HG03103 (cell line): Measurements from ENCODE around the gene SKOR1.
A peak's percentile ranks its signal among the peaks of the same experiment; 100 is the strongest.

ENCODE experiments used
- ATAC-seq: cut with Tn5 transposase; IDR thresholded peaks from one replicate; pipeline ENCODE4 v1.9.1; 2021; ENCODE audit warnings: low read depth; ENCODE audit not compliant: unreplicated experiment

The SKOR1 gene

DNA sequence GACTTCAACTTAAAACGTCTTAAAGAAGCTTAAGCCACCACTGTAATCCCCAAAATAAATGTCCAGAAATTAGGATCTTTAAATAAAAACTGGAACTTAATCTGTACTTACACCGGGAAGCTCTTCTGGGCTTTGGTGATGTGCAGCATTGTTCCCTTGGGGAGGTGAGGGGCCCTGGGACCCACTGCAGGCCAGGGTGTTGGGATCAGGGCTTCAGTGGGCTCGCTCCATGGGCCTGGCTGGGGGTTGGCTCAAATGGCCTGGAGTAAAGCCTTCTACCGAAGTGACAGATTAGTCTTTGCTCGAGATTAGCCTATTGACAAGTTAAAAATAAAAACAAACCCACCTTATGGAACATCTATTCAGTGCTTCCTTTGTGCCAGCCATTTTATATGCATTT is 20.7 kb downstream of the SKOR1 start:
- no peak for ATAC-seq

DNA sequence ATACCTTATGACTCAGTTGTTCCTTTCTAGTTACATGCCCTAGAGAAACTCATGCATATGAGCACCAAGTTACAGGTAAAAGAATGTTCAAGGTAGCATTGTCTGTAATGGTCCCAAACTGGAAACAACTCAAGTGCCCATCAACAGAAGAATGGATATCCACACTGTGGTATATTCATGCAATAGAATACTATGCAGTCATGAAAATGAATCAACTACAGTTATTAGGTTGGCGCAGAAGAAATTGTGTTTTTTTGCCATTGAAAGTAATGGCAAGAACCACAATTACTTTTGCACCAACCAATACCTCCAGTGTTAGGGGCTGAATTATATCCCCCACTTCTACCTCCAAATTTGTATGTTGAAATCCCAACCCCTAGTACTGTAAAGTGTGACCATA is 24.2 kb downstream of the SKOR1 start:
- ATAC-seq = no peak

DNA sequence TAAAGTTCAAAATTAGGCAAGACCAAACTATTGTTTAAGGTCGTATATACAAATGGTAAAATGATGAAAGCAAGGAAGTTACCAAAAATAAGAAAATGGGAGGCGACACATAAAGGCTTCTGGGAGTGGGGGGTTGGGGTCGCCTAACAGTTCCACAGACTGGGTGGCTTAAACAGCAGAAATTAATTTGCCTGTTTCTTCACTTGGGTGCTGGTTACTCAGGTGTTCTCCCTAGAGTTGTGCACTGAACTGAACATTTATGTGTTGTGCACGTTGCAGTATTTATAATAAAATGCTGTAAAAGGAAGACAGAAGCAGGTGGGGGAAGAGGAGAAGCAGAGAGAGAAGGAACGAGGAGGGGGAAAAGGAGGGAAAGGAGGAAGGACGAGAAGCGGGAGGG is 25.0 kb downstream of the SKOR1 start:
- no peak for ATAC-seq

DNA sequence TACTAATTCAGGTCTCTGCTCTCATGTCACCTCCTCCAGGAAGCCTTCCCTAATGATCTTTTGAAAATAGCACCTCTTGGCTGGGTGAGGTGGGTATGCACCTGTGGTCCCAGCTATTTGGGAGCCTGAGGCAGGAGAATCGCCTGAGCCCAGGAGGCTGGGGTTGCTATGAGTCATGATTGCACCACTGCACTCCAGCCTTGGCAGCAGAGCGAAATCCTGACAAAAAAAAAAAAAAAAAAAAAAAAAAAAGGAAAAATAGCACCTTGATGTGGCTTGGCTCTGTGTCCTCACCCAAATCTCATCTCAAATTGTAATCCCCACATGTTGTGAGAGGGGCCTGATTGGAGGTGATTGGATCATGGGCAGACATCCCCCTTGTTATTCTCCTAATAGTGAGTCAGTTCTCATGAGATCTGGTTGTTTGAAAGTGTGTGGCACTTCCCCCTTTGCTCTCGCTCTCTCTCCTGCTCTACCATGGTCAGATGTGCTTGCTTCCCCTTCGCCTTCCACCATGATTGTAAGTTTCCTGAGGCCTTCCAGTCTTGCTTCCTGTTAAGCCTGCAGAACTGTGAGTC is 25.8 kb downstream of the SKOR1 start:
- ATAC-seq = no peak

DNA sequence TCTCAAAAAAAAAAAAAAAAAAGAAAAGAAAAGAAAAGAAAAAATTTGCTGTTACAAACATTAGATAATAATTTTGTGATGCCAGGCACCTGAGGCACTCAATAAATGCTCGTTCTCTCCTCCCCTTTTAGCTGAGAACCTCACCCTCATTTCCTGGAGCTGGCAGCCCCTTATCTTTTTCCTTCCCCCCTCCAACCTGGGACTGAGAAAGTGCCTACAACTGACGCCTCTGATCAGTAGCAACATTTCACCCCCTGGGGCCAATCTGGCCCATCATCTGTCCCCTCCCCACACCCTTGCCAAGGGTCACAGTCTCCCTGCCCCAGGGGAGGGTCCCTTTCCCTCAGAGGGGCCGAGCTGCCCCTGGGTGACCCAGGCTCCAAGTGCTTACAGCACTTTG is 27.1 kb downstream of the SKOR1 start:
- ATAC-seq = no peak

DNA sequence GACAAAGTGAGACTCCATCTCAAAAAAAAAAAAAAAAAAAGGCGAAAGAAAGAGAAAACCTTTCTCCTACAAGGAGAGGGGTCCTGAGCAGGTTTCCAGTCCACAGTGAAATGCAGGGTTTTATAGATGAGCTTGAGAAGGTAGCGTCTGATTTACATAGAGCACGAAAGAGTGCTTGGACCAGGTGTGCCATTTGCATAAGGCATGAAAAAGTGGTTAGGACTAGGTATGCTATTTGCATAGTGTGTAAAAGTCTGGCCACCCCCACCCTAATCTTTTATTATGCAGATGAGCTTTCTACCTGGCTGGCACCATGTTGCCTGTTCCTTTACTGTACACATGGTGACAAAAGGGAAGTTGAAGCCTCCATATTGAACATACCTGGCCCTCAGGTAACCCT is 28.1 kb downstream of the SKOR1 start:
- no peak for ATAC-seq

DNA sequence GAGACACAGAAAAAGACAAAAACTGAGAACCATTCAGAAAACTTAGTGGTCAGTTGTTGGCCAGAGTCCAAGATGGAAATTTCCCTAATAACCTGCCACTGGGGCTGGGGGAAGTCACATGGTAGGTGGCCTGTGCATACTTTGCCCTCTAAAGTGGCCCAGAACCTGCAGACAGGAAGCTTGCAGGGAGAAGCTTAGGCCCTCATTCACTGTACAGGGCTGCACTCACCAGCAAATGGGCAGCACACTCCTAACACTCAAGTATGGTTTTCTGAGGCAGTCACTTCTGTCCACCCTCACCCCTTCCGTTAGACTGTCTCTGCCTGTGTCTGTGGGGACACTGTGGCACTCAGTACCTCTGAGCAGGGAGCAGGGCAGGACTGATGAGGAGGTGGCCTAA is 29.0 kb downstream of the SKOR1 start:
- ATAC-seq = no peak

DNA sequence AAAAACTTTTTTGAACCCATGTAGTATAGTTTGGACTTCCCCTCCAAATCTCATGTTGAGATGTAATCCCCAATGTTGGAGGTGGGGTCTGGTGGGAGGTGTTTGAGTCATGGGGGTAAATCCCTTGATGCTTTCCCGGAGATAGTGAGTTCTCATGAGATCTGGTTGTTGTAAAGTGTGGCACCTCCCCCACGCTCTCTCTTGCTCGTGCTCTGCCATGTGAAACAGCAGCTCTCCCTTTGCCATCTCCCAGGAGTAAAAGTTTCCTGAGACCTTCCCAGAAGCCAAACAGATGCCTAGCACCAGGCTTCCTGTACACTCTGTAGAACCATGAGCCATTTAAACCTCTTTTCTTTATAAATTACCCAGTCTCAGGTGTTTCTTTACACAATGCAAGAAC is 30.5 kb downstream of the SKOR1 start:
- no peak for ATAC-seq

DNA sequence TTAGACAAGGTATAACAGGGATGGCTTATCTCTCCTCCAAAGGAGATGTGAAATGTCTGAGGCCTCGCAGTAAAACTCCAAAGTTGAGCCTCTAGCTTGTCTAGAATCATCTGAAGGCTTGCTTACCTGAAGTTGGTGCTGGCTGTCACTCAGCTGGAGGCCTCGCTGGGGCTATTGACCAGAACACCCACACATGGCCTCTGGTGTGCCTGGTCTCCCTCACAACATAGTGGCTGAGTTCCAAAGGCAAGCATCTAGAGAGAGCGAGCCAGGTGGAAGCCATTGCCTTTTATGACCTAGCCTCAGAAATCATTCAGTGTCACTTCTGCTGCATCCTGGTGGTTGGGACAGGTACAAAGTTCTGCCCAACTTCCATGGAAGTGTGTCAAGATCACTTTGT is 31.9 kb downstream of the SKOR1 start:
- ATAC-seq = no peak

DNA sequence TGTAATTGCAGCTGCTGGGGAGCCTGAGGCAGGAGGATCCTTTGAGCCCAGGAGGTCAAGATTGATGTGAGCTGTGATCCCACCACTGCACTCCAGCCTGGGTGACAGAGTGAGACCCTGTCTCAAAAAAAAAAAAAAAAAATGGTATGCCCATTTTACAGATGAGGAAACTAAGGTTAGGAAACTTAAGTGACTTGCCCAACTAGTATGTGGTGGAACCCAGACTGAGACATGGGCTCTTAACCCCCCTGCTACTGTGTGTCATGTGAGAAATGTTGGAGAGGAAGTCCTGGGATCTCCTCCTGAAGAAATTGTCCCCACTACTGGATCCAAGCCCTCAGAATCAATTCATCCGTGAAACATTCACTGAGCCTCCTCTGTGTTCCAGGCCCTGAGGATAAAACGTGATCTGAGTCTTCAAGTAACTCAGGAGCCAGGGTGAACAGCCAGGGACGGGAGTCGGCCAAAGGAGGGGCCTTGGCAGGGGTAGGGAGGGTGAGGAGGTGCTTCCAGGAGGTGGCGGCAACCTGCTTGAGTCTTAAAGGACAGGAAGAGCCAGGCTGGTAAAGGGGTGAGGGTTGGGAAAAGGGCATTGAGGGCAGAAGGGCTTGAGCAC is 34.1 kb downstream of the SKOR1 start:
- no peak for ATAC-seq

DNA sequence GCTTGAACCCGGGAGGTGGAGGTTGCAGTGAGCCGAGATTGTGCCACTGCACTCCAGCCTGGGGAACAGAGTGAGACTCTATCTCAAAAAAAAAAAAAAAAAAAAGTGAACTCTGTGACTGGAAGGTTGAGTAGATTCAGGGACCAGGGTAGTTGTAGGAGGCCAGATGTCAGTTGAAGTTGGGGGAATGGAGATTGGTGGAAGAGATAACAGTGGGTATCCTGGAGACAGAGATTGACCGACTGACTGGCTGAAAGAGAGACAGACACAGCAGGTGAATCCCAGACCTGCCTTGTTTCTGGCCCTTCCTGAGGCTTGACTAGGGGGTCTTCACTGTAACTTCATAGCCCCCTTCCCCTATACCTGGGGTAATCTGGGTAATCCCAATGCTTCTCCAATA is 36.7 kb downstream of the SKOR1 start:
- ATAC-seq = no peak

DNA sequence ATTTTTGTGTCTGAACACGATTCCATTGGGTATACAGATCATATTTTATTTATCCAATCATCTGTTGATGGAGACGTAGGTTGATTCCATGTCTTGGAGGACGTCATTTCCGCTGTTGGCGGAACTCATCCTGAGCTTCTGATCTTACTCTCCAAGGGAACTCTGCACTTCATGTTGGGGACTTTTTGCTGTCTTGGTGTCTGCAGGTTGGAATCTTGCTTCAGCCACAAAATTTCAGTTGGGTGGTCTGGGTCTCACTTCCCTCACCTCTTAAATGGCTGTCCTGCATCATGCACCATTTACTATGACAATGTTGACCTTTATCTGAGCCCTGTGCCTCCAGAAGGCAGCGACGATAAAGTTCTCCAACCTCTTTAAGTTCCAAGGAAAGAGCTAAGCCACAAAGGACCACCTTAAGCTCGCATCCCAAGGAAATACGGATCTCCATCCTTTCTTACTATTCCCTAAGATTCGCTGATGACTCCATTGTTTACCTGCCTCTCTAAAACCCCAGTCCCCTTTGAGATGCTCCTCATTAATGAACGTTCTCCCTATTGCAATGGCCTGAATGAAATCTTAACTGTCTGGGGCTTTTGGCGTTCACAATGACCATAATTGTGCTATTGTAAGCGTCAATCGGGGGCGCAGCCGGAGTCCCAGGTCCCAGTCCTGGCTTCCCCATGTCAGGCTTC is 37.6 kb downstream of the SKOR1 start:
- peak; percentile 39 for ATAC-seq

DNA sequence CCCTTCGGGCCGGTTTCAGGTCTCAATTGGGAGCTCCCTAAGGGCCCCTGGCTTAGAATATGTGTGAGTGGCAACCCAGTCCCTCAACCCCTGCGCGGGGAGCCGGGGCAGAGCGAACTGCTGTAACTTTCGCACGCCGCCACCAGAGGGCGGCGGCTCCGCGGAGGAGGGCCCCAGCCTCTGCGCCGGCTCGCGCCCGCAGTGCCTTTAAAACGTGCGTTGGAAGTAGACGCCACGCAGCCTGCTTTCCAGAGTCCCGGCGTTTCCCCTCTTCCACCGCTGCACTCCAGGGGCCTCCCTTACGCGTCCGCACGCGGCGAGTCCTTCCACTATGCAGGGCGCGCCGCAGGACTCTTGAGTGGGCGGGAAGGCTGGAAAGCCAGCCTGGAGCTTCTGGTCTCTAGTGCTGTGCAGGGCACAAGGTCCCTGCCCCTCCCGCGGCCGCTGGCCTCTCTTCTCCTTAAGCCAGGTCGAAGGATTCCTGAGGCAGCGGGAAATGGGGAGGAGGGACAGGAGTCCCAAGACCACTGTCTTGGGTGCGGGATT is 38.2 kb downstream of the SKOR1 start:
- ATAC-seq = peak; percentile 70

DNA sequence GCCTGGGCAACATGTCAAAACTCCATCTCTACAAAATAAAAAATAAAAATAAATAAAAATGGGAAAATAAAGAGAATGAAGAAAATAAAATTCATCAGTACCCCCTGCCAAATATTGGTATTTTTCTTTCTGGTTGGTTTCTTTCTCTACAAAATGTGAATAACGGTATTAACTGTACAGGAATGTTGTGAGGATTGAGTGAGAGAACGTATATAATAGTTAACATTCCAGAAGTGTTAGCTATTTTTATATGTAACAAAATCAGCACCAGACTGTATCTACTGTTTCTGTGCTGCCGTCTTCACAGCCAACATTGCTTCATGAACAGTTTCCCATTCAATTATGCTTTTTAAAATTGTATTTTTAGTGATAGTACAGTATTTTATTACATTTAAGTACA is 40.0 kb downstream of the SKOR1 start:
- ATAC-seq = no peak

DNA sequence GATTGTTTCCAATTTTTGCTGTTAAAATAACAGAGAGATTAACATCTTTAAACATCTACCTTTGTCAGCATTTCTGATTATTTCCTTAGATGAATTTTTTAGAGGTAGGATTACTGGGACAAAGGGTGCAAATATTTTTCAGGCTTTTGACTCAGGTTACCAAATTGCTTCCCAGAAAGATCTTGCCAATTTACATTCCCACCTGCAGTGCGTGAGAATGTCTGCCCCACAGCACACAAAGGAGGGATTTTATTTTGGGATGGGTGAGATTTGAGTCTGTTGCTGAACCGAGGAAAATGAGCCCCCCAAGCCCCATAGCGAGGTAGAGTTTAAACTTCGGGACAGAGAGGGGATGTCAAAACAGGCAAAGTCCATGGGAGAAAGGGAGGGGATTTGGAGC is 40.5 kb downstream of the SKOR1 start:
- ATAC-seq = no peak

DNA sequence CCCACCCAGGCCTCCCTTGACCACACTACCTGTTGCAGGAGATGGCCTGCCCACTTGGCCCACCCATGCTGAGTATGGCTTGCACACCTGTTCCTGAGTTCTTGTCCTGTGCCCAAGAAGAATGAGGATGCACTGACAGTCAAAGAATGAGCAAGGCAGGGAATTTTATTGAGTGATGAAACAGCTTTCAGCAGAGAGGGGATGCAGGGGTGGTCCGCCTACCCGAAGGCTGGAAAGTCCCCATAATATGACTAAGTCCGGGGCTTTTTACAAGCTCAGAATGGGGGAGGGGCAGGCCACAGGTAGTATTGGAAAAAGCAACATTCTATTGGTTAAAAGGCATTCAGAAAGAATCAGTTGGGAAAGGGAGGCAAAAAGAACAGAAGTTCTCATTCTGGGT is 44.4 kb downstream of the SKOR1 start:
- no peak for ATAC-seq

DNA sequence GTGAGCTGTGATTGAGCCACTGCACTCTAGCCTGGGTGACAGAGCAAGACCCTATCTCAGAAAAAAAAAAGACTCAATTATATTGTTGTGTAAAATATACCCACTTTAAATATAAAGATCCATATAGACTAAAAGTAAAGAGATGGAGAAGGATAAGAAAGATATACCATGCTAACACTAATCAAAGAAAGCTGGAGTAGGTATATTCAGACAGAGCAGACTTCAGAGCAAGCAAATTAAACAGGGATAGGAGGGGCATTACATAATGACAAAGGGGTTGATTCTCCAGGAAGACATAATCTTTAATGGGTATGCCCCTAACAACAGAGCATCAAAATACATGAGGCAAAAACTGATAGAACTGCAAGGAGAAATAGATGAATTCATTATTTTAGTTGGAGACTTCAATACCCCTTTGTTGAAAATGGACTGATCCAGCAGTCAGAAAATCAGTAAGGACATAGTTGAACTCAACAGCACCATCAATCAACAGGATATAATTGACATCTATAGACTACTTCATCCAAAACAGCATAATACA is 45.6 kb downstream of the SKOR1 start:
- no peak for ATAC-seq

DNA sequence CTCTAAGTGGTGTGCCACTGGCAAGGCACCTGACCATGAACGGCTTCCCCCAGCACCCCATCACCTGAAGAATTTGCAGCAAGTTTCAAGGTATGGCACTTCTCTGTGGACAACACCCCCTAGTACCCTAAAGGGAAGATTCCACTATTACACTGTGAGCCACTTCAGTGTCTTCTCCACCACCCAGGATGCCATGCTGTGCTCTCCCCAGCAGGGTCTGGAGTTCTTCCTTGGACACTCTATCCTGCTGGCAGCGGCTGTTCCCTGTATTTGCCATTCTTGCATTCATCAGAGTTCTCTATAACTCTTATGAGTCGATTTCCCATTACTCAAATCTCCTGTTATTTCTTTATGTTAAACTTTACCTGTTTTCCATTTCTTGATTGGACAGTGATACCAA is 48.5 kb downstream of the SKOR1 start:
- ATAC-seq = no peak

DNA sequence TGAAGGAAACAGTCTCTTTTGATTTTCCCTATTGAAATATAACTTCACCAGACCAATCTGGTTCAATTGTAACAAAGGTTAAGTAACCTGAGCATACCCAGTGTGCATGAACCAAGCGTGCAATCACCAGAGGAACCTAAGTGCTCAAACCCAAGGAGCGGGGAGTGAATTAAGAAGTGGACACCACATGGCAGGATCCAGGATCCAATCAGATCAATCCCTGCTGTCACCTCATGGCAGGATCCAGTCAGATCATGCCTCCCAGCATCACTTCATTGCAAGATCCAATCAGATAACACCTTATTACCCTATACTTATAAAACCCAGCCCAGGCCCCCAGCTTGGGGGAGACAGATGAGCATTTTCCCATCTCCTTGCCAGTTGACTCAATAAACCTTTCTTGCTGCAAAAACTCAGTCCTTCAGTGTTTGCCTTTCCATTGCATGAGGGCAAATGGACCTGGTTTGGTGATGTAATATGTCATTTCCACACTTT is 53.5 kb downstream of the SKOR1 start:
- ATAC-seq = no peak

DNA sequence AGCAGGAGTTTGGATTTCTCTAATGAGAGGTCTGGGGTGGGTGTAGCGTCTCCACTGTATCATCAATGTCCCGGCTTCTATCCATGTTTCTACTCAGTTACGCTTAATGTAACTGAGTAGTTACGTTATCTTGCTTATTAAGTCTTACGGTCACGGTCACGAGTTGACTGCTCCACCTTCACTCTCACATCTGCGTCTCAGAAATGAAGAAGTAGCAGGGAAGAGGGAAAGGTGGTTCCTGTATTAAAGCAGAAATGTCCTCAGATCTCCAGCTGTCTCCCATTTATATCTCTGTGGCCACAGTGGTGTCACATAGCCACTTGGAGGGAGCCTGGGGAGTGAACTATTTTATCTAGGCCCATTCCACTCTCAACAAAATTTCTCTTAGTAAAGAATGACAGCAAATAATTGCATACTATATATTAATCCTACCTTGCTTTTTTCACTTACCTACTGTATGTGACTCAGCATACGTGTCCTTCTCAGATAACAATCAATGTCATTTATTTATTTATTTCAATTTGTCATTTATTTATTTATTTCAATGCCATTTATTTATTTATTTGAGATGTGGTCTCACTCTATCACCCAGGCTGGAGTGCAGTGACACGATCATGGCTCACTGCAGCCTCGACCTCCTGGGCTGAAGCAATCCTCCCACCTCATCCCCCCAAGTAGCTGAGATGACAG is 54.3 kb downstream of the SKOR1 start:
- ATAC-seq = no peak

DNA sequence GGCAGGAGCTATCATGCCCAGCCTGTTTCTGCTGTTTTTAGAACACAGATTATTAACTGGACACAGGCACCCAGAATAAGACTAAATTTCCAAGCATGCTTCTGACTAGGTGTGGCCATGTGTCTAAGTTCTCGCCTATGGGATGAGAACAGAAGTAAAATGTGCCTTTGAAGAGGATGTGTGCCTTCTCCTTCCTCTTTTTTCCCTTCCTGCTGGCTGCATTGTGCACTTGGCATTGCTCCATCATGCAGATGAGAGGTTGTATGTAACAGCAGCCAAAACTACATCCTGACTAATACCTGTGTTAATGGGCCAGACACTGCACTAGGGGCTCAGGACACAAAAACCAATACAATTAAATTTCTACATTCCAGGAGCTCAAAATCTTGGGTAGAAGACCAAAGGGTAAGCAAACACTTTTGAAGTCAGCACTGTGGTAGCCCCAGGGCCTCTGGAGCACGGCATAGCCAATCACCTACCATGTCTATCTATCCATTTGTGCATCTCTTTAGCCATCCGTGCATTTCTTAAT is 55.4 kb downstream of the SKOR1 start:
- no peak for ATAC-seq
